Body of pancreas (tissue), 4 donors: Measurements from ENCODE around the gene ZNF331. TPM values are rescaled to one million over a fixed set of nuclear protein-coding genes. Genes with fewer than 3 reads are reported as not detected.

Experiments used
- ATAC-seq: fragments of 150-250 bp; one replicate; pipeline ENCODE4 v1.9.1; 2016
- DNase-seq, 4 donors: peaks; one replicate each; pipeline ENCODE4 v3.0.0-alpha.2; 2019
- H3K27ac ChIP-seq, 4 donors: fragments of 200-600 bp; sonication (generic); 1 replicate in 3 of 4; 2 replicates in 1 of 4; pipeline versions ENCODE4 v1.5.1 to v1.6.1; 2016 to 2019; ENCODE audit warnings: mild to moderate bottlenecking in 1 of 4, mixed read lengths in 1 of 4, moderate library complexity in 1 of 4
- H3K27me3 ChIP-seq, 2 donors: fragments of 200-600 bp; sonication (generic); one replicate each; pipeline ENCODE4 v1.6.0; 2016; ENCODE audit warnings: mild to moderate bottlenecking in 1 of 2
- H3K36me3 ChIP-seq, 2 donors: fragments of 200-600 bp; sonication (generic); replicated peaks in 1 of 2; 2 replicates each; pipeline ENCODE4 v1.5.1; 2016; ENCODE audit warnings: low read depth in 2 of 2; ENCODE audit not compliant: insufficient read depth in 1 of 2
- H3K4me1 ChIP-seq: fragments of 200-600 bp; sonication (generic); one replicate; pipeline ENCODE4 v1.6.0; 2016
- H3K4me3 ChIP-seq, 2 donors: fragments of 200-600 bp; sonication (generic); 1 replicate in 1 of 2; 2 replicates in 1 of 2; pipeline ENCODE4 v1.5.1; 2016 to 2019
- H3K9me3 ChIP-seq, 3 donors: fragments of 200-600 bp; sonication (generic); 1 replicate in 2 of 3; 2 replicates in 1 of 3; pipeline ENCODE4 v1.5.1; 2016
- POLR2A ChIP-seq, 3 donors: fragments of 450-650 bp; IDR thresholded peaks; one replicate each; pipeline ENCODE4 v1.6.1; 2016; ENCODE audit warnings: antibody characterized with exemption in 3 of 3, mild to moderate bottlenecking in 2 of 3
- WGBS, 2 donors: methylation state at CpG; one replicate each; pipeline ENCODE4 v1.1.5; 2017; 5-methylcytosine and 5-hydroxymethylcytosine counted together
- intact Hi-C: fragments of 100-400 bp; cut with DNase I; formaldehyde crosslinking; loops from one replicate; pipeline ENCODE4 v1.15.1; 2023
- total RNA-seq, 2 donors: library from RNA; depleted of rRNA; stranded (reverse); fragments of >200 nt; gene quantifications; one replicate each; pipeline ENCODE4 v1.1.0, GENCODE V29; 2016
- TF ChIP-seq, protein P1 (sequence below), 7 experiments: fragments of 450-650 bp in 4 of 7; fragments of 200-600 bp in 3 of 7; sonication (generic) in 3 of 7; IDR thresholded peaks; one replicate each; pipeline ENCODE4 v1.5.1; 2016 to 2019; ENCODE audit warnings: antibody characterized with exemption in 7 of 7

Gene ZNF331
- total RNA-seq, 2 donors from 2014 or later: 14.8 to 37.6 TPM

DNA sequence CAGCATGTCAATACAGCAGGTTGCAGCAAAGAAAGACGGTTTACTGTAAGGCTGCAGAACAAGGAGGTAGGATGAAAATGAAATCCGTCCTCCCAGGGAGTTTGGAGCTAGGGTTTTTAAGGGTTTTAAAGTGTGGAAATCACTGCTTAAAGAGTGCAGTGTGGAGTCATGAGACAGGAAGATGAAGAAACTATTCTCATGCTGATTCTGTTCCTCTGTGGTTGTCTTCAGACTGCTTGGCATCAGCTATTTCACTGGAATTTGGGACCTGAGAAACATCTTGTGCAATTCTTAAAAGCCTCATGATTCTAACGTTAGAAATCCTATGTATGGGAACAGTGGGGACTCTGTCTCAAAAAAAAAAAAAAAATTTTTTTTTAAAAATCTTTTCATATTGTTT is 11.4 kb downstream of the ZNF331 start:
- H3K4me1 ChIP-seq: peaks cover 11% of the 10 kb centered on the region
- ATAC-seq: no peak
- H3K9me3 ChIP-seq: no peaks in the 10 kb centered on the region
- intact Hi-C loops: no loop called here
- no peaks in the 10 kb centered on the region for H3K27me3 ChIP-seq
- TF ChIP-seq POLR2A (IDR thresholded peaks at IDR 0.05): no peak
- TF ChIP-seq, protein P1, sequence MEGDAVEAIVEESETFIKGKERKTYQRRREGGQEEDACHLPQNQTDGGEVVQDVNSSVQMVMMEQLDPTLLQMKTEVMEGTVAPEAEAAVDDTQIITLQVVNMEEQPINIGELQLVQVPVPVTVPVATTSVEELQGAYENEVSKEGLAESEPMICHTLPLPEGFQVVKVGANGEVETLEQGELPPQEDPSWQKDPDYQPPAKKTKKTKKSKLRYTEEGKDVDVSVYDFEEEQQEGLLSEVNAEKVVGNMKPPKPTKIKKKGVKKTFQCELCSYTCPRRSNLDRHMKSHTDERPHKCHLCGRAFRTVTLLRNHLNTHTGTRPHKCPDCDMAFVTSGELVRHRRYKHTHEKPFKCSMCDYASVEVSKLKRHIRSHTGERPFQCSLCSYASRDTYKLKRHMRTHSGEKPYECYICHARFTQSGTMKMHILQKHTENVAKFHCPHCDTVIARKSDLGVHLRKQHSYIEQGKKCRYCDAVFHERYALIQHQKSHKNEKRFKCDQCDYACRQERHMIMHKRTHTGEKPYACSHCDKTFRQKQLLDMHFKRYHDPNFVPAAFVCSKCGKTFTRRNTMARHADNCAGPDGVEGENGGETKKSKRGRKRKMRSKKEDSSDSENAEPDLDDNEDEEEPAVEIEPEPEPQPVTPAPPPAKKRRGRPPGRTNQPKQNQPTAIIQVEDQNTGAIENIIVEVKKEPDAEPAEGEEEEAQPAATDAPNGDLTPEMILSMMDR (IDR thresholded peaks at IDR 0.05): no peak
- WGBS, 2 donors: 47 to 59% methylated on average over 3 of the region's 3 CpGs
- H3K4me3 ChIP-seq: no peak overlapping the region
- no peaks in the 10 kb centered on the region for H3K36me3 ChIP-seq
- peak in 1 of 4 donors; percentile 24 for DNase-seq
- peak overlapping the region in 1 of 4 donors; percentile 45 for H3K27ac ChIP-seq

DNA sequence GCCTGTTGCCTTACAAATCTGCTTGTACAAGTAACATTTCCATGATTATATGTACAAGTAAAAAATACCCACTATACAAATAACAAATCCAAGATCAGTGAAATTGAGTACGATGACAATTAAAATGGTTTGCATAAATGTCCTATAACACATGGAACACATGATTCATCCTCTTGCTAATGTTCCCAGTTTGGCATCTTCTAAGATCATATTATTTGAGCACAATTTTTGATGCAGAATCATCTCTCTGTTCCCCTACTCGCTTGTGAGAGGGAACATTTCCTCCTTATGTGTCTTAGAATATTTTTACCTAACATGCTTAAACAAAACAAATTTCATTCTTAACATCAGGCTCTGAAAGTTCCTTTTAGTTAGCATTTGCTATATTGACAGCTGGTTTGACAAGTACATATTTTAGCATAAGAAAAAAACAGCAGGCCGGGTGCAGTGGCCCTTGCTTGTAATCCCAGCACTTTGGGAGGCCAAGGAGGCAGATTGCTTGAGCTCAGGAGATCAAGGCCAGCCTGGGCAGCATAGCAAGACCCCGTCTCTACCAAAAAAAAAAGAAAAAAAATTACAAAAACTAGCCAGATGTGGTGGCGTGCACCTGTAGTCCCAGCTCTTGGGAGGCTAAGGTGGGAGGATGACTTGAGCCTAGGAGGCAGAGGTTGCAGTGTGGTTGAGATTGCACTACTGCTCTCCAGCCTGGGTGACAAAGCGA is 14.2 kb downstream of the ZNF331 start:
- ATAC-seq (no peak), DNase-seq (no peak)
- Histone ChIP-seq H3K27me3 (no peaks in the 10 kb centered on the region), H3K4me3 (no peak overlapping the region), H3K9me3 (no peaks in the 10 kb centered on the region), H3K36me3 (no peaks in the 10 kb centered on the region), H3K4me1 (peaks cover 11% of the 10 kb centered on the region), H3K27ac (no peak overlapping the region)
- no peak for TF ChIP-seq POLR2A (IDR thresholded peaks at IDR 0.05)
- TF ChIP-seq, protein P1 (IDR thresholded peaks at IDR 0.05): no peak
- intact Hi-C loops: no loop called here
- 79 to 88% methylated on average over 6 of the region's 6 CpGs for WGBS, 2 donors

DNA sequence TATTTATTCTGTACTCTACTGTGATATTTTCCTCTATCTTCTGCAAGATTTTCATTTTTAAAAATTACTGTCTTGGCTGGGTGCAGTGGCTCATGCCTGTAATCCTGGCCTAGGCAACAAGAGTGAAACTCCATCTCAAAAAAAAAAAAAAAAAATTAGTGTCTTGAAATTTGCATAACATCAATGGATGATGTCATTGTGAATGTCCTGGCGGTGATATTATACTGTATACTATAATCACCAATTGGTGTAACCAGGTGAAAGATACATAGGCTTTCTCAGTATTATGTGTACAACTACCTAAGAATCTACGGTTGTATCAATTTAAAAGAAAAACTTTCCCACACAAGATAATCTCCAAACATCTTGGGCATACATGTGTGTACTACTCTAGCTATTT is 15.2 kb downstream of the ZNF331 start:
- no peak for TF ChIP-seq POLR2A (IDR thresholded peaks at IDR 0.05)
- TF ChIP-seq, protein P1 (IDR thresholded peaks at IDR 0.05): no peak
- Histone ChIP-seq H3K27me3 (no peaks in the 10 kb centered on the region), H3K27ac (no peak overlapping the region), H3K36me3 (no peaks in the 10 kb centered on the region), H3K9me3 (no peaks in the 10 kb centered on the region), H3K4me3 (no peak overlapping the region), H3K4me1 (peaks cover 11% of the 10 kb centered on the region)
- no peak for DNase-seq
- intact Hi-C loops: no loop called here
- ATAC-seq: no peak
- WGBS, 2 donors: 83 to 86% methylated on average over 2 of the region's 2 CpGs

DNA sequence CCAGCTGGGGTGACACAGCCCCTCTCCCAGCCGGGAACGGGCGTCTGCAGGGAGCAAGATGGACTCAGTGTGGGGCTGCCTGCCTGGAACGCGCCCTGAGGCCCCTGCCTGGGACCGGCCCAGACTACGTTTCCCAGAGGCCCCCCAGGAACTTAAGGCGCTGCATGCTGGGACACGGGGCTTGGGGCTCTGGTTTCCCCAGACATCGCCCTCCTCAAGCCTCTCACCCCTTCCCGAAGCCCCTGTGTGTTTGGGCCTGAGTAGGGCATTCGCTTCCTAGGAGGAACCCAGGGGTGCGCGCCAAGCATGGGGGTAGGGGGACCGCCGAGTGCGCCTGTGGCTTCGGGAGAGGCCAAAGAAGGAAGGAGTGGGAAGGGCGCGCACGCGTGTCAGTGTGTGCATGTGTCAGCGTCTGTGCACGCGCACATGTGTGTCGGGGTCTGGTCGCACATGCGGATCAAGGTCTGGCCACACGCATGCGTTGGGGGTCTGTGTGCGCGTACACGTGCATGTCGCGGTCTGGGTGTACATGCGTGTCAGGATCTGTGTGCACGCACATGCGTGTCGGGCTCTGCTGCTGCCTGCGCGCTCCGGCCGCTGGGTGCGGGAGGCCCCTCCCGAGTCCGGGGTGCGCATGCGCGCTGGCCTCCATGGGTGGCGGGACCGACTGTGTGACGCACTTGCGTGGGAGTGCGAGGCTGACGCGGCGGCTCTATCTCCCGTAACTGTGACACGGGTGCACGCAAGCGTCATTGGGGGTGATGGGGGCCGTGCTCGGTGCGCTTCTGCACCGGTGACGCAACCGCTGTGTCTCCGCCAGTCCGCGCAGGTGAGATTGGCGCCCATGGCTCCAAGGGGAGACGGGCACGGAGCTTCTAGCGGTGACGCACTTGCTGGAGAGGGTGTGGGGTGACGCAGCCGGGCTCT is 16.2 kb downstream of the ZNF331 start:
- DNase-seq: peak; percentile 81 to 87 (median 84)
- Histone ChIP-seq H3K4me3 (peak overlapping the region; percentile 23 to 39), H3K4me1 (peaks cover 8% of the 10 kb centered on the region), H3K27ac (peak overlapping the region; percentile 59 to 84 (median 74)), H3K27me3 (no peaks in the 10 kb centered on the region), H3K9me3 (no peaks in the 10 kb centered on the region), H3K36me3 (no peaks in the 10 kb centered on the region)
- peak in 2 of 3 donors; percentile 61 to 63 for TF ChIP-seq POLR2A (IDR thresholded peaks at IDR 0.05)
- TF ChIP-seq, protein P1 (IDR thresholded peaks at IDR 0.05): no peak
- 42 to 69% methylated on average over 24 to 69 of the region's 77 CpGs for WGBS, 2 donors
- intact Hi-C loops: no loop called here
- peak; percentile 86 for ATAC-seq
